GM19099 (cell line): ENCODE measurements around the gene SELENOW.
A peak's percentile ranks its signal among the peaks of the same experiment; 100 is the strongest.

Experiments
- POLR2A ChIP-seq: IDR thresholded peaks from 3 replicates; pipeline ENCODE4 v1.6.1; 2011; ENCODE audit warnings: low read depth; ENCODE audit not compliant: insufficient read length; ENCODE audit errors: extremely low read depth

The SELENOW gene

GRCh38 chr19:47778049-47778953, at the start of gene SELENOW:
Gene SELENOW (plus strand): TSS chr19:47778703. CDS start chr19:47778786, 83 bp downstream.
- peak; percentile 99 for TF ChIP-seq POLR2A

DNA sequence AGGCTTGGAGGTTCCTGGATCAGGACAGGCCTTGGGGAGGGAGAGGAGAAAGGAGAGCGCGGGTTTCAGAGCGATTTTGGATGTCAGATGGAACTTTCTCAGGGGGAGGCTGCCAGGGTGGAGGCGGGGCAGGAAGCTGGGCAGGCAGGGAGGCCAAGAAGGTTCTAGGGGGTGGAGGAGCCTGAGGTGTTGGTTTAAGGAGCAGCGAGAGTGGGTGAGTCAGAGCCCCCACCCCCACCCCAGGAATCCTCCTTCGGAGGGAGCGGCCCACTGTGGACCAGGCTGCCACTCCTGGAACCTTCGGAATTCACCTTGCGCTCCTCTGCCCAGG, 49.1 kb upstream of the SELENOW start:
- no peak for TF ChIP-seq POLR2A

GRCh38 chr19:47729799-47730520, 48.5 kb upstream of the SELENOW start:
- no peak for TF ChIP-seq POLR2A

GRCh38 chr19:47730521-47730889, 48.0 kb upstream of the SELENOW start:
- no peak for TF ChIP-seq POLR2A

GRCh38 chr19:47730910-47731309, 47.6 kb upstream of the SELENOW start:
- TF ChIP-seq POLR2A, result no peak

DNA sequence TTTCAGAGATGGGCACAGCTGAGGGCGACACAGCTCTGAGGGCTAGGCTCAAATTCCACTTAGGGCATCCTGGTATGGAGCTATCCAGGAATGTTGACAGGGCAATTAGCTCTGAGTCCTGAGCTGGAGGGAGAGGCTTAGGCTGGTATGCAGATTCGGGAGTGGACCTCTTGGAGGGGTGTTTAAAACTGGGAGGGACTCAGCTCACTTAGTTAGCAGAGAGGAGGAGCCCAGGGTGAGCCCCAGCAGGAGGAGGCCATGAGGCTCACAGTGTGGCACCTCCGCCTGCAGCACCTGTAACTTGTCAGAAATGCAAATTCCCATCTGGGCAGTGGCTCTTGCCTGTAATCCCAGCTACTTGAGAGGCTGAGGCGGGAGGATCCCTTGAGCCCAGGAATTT, 43.4 kb upstream of the SELENOW start:
- TF ChIP-seq POLR2A, result no peak

- TF ChIP-seq POLR2A, result no peak
These were observed 37.5 kb upstream of the SELENOW start for GRCh38 chr19:47740866-47741519.

- no peak for TF ChIP-seq POLR2A
These were observed 36.9 kb upstream of the SELENOW start for GRCh38 chr19:47741544-47742140.

DNA sequence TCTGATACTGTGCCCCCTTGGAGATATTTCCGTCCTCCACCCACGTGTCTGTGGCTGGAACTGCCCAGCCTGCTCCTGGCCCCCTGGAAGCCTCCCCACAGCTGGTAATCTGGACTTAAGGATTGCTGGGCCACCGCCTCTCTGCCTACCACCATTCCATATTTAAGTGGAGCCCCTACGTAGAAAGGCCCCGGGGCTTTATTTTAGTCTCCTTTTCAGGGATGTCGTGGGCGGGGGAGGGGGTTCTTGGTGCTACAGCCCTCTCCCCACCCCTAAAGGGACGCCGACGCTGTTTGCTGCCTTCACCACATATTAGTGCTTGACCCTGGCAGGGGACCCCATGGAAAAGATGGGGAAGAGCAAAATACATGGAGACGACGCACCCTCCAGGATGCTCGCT, 35.9 kb upstream of the SELENOW start:
- no peak for TF ChIP-seq POLR2A

GRCh38 chr19:47745010-47745901, 33.2 kb upstream of the SELENOW start, which contains the start of gene NOP53:
Gene NOP53 (plus strand): TSS chr19:47745546. CDS start chr19:47745560, 14 bp downstream.
- TF ChIP-seq POLR2A, result peak; percentile 95

DNA sequence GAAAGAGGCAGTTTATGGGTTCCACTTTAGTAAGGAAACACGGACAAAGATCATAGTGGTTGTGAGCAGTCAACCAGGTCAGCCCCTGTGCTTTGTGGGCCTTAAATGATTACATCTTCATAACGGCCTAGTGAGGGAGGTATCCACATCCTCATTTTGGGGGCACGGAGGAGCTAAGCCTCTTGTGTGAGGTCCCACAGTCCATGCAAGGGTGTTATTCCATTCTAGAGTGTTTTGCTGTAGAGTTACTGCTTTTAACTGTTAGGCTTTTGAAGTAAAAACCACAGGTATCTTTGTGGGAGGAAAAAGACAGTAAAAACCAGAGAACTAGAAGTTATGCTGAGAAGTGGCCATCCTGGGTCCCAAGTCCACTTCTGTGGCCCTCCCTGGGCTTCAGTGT, 29.2 kb upstream of the SELENOW start:
- no peak for TF ChIP-seq POLR2A

GRCh38 chr19:47750752-47751151, 27.8 kb upstream of the SELENOW start:
- TF ChIP-seq POLR2A, result no peak

DNA sequence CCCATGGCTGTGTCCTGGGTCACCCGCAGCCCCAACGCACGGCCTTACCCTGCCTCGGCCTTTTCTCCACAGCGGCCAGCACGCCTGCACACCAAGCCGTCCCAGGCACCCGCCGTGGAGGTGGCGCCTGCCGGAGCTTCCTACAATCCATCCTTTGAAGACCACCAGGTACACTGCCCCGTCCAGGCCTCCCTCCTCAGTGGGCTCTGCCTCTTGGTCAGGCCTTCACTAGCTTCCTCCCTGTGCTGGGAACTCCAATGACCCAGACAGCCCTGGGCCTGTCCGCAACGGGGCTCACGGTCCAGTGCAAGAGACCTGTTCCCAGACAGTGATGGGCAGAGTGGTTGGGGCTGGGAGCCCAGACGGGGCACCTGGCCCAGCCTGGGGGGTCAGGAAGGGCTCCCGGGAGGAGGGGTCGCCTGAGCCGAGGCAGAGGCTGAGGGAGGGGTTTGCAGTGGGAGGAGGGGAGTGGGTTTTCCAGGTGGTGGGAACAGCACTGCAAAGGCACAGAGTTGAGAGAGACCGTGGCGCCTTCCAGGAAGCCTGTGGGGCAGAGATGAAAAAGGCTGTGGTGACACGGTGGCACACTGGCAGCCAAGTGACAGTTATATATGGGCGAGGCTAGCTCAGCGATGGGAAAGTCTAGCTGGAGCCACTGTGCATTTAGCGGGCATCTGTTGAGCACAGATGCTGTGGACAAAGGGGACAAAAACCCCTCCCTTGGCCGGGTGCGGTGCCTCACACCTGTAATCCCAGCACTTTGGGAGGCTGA, 25.9 kb upstream of the SELENOW start:
- TF ChIP-seq POLR2A, result no peak

DNA sequence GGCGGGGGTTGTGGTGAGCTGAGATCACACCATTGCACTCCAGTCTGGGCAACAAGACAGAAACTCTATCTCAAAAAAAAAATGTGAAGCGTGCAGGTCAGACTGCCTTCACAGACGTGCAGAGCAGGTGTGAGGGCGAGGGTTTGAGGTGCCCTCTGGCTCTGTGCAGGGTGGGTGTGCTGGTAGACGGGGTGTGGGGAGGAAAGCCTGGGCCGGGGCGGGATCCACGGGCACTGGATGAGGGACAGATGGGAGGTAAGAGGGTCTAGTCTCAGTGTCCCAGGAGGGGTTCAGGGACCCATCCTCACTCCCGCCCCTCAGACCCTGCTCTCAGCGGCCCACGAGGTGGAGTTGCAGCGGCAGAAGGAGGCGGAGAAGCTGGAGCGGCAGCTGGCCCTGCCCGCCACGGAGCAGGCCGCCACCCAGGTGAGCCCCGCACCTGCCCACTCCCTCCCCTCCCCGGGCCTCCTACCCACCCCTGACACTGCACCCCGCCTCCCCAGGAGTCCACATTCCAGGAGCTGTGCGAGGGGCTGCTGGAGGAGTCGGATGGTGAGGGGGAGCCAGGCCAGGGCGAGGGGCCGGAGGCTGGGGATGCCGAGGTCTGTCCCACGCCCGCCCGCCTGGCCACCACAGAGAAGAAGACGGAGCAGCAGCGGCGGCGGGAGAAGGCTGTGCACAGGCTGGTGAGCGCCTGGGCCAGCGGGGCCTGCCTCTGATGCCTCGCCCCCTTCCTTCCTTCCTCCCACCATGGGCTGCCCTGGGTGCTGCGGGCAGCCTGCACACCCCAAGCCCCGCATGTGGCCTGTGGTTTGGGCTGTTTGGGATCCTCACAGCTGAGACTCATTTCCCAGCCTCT, 24.1 kb upstream of the SELENOW start:
- no peak for TF ChIP-seq POLR2A
